ENCODE data around the gene CCSER2.
"Not testable (repeated sequence)": the region's sequence is repeated elsewhere in the genome, so short reads cannot be mapped to it uniquely, and the experiment has no call there.

Gene CCSER2

DNA sequence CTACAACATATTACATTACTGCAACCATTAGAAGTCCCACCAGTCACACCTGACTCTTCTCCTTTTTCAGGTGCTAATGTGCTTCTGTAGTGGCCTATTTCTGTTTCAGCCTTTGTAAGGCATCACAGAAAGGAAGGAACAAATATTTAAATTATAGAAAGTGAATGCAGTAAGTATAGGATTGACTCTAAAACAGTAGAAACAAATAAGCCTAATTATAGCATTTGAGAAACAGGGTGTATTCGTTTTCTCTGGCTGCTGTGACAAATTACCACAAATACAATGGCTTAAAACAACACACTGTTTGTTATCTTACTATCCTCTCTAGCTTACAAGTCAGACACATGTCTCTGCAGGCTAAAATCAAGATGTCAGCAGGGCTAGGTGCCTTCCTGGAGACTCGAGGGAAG is 69.4 kb downstream of the CCSER2 start:
- no peak for DNase-seq (ENCODE audit: low spot score)

- no peak for DNase-seq (ENCODE audit: low spot score)
These were observed 70.3 kb downstream of the CCSER2 start for GRCh38 chr10:84398696-84399095.

DNA sequence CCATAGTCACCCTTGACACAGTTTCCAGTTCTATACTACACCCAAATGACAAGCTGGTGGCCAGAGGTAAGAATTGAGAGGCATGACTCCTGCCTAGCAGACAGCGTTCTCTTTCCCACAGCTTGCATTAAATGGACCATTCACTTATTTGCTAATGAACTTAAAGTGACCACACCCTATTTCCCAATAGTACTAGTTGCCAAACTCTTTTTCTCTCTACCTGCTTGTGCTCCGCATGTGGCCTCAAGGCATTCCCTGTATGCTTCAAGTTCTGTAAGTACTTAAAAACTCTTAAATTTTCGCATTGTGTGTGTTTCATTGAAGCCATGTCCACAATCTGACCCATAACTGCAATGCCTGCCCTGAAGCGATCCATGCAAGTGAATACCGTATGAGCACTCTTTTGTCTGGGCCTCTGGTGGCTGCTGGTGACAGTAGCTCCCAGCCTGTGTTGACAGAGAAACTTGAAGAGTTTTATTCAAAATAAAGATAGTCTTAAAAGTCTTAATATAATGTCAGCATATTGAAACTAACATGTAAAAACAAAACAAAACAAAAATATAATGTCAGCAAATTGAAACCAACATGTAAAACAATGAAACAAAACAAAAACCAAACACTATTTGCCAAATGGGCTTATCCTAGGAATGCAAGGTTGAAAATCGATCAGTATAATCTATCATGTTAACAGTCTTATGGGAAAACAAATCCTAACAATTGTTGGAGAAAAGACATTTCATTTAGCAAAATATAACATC is 73.6 kb downstream of the CCSER2 start:
- DNase-seq (ENCODE audit: low spot score) = no peak

- no peak for DNase-seq (ENCODE audit: low spot score)
These were observed 76.4 kb downstream of the CCSER2 start for GRCh38 chr10:84404783-84405182.

DNA sequence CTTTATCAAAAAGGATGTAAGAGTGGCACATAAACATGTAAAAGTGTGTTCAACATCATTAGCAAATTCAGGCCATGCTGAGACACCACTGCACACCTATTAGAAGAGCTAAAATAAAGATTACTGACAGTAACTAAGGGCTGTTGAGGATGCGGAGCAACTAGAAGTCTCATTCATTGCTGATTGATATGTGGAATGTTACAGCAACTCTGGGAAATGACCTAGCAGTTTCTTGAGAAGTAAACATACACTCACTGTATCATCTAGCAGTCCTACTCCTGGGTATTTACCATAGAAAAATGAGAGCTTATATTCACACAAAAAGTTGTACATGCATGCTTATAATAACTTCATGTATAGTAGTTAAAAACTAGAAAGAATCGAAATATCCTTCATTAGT is 77.3 kb downstream of the CCSER2 start:
- no peak for DNase-seq (ENCODE audit: low spot score)

DNA sequence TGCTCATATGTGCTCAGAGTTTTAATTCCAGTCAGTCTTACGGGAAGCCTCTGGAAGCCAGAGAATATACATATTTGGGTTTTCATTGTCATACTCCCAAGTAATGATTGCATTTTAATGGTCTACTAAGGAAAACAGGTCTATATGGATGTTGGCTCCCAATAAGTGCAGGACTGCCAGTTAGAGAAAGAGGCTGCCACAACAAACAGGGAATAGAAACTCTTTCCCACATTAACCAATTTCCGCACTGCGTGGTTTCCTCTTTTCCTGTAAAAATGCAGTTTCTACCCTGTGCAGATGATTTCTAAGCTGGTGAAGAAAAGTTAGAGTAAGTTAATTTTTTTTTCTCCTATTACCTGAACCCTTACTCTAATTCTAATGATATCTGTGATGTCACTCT is 78.2 kb downstream of the CCSER2 start:
- DNase-seq (ENCODE audit: low spot score) = no peak

DNA sequence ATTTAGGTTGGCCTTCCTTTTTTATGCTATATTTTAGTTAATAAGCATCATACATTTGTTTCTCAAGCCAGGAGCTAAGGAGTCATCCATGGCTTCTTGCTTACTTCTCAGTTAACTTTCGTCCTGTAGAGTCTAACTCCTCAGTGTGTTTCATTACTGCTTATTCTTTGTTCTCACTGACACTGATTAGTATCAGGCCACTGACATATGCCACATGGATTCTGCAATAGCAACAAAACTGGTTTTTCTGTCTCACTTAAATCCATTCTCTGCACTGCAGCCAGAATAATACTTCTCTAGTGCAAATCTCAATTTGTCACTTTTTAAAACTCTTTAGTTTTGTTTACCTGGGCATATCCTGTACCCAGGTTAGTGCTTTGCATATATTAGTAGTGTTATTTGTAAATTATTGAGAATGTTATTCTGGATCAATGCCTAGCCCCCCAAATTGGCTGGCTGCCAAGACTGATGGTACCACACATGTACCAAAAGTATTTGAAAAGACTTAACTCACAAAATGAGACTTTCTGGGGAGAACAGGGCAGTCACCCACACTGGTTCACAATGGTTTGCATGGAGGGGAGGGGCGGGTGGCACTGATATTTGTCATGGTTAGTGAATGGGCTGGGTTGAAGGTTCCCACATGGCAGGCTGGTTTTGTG is 79.1 kb downstream of the CCSER2 start:
- no peak for DNase-seq (ENCODE audit: low spot score)

DNA sequence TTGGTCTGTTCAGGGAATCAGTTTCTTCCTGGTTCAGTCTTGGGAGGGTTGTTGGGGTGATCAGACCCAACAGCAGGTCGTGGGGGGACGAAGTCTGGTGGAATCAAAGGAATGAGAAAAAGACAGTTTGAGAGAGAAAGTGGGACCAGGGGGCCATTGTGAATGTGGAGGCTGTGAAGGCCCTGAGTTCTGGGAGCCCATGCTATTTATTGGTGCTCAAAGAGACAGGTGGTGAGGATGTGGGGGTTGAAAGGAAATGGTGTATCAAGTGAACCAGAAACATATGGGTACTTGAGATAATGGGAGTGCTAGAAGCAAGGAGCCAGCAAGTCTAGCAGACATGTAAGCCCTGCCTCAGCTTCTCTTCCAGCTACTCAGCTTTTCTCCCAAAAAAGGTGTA is 84.1 kb downstream of the CCSER2 start:
- DNase-seq (ENCODE audit: low spot score) = no peak

DNA sequence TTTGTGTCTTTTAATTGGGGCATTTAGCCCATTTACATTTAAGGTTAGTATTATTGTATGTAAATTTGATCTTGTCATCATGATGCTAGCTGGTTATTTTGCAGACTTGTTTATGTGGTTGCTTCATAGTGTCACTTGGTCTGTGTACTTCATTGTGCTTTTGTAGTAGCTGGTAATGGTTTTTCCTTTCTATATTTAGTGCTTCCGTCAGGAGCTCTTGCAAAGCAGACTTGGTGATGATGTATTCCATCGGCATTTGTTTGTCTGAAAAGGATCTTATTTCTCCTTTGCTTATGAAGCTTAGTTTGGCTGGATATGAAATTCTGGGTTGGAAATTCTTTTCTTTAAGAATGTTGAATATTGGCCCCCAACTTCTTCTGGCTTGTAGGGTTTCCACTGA is 85.7 kb downstream of the CCSER2 start:
- DNase-seq (ENCODE audit: low spot score) = not testable (repeated sequence)

DNA sequence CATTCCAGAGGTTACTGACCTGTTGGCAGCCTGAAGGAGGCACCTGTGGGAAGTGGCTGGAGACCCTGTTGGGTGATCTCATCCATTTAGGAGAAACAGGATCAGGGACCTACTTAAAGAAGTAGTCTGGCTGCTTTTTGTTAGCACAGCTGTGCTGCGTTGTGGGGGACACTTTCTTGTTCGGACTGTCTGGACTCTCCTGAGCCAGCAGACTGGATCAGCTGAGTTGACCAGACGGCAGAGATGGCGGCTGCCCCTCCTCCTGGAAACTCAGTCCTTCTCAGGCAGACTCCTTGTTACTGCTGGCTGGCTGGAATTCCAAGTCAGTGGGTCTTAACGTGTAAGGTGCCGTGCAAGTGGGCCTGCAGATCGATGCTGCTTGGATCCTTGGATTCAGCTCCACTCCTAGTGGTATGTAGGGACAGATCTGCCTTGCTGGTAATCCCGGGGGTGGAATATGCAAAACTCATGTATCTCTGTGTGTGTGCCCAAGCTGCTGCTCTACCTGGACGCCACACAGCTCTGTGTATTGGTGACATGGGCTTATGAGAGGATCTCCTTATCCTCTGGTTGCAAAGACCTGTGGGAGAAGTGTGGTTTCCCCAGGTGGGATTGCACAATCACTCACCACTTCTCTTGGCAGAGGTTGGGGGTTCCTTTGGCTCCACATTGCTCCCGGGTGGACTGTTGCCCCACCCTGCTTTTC is 87.3 kb downstream of the CCSER2 start:
- no peak for DNase-seq (ENCODE audit: low spot score)

DNA sequence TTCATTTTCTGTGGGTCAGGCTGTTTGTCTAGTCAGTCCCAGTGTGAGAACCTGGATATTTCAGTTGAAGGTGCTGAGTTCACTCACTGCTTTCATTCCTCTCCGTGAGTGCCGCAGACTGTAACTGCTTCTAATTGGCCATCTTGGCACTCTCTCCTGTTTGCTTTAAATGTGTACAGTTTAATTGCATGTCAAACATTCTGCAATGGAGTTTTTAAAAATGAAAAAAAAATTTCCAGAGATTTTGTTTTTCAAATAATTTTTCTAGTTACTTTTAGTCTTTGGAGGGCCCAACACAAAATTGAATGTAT is 87.8 kb downstream of the CCSER2 start:
- DNase-seq (ENCODE audit: low spot score) = no peak

DNA sequence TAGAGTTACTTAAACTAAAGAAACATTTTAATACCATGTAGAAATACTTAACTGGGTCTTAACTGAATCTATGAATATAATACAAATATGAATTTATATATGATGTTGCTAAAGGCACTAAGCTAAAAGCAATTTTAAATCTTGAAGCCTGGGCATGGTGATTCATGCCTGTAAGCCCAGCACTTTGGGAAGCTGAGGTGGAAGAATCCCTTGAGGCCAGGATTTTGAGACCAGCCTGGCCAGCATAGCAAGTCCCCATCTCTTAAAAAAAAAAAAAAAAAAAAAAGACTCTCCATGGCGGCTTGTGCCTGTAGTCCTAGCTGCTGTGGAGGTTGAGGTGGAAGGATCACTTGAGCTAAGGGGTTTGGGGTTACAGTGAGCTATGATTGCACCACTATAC is 95.3 kb downstream of the CCSER2 start:
- DNase-seq (ENCODE audit: low spot score) = no peak

DNA sequence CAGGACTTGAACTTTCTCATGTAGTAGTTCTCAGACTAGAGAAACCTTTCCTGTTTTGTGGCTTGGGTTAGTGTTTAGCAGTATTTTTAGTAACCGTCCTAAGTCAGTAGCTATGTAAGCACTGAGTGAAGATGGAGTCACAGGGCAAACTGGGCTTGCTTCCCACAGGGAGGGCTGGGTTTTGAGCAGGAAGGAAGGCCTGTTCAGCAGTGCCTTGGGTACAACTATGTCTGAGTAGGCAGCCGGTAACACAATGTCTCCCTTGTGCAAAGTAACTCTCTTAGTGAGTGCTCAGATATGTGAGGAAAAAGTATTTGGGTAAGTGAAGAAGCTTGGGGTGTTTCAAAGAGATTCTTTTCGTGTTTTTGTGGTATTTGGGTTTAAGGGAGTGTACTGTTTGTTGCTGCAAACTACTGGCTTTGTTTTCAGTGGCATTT is 96.4 kb downstream of the CCSER2 start:
- DNase-seq (ENCODE audit: low spot score) = peak; percentile 89

- DNase-seq (ENCODE audit: low spot score) = no peak
These were observed 99.7 kb downstream of the CCSER2 start for GRCh38 chr10:84427903-84428650.

GRCh38 chr10:84428711-84429110 is 100.3 kb downstream of the CCSER2 start:
- DNase-seq (ENCODE audit: low spot score) = no peak

GRCh38 chr10:84429926-84430520 is 101.6 kb downstream of the CCSER2 start:
- peak; percentile 41 for DNase-seq (ENCODE audit: low spot score)

GRCh38 chr10:84432891-84433290 is 104.5 kb downstream of the CCSER2 start:
- no peak for DNase-seq (ENCODE audit: low spot score)

- DNase-seq (ENCODE audit: low spot score) = no peak
These were observed 112.4 kb downstream of the CCSER2 start for GRCh38 chr10:84440781-84441180.

DNA sequence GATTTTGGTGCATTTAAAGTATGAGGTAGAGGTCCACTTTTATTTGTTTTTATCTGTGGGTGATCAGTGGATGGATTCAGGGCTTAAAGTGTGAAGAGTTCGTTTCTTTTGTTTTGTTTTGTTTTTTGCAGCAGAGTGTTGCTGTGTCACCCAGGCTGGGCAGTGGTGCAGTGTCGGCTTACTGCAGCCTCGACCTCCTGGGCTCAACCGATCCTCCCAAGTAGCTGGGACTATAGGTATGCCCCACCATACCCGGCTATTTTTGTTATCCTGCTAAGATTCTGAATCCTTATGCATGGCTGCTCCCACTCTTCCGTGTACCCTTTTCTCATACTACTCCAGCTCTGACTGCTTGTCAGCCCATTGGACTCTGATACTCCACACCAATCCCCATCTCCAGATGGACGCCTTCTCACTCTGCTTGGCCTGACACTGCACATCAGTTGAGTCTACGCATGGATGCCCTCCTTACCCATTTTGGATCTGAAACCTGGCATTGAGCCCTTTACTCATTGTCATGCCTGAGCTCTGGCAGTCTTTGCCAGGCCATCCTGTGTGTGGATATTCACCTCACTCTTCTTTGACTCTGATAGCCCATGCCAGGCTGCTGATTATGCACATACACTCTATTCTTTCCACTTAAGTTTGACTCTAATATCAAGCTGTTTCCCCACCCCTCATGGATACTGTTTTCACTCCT is 119.5 kb downstream of the CCSER2 start:
- DNase-seq (ENCODE audit: low spot score) = no peak

GRCh38 chr10:84449351-84449750 is 121.0 kb downstream of the CCSER2 start:
- not testable (repeated sequence) for DNase-seq (ENCODE audit: low spot score)

- peak; percentile 82 for DNase-seq (ENCODE audit: low spot score)
These were observed 123.6 kb downstream of the CCSER2 start for GRCh38 chr10:84452003-84452402.
